Epithelial cell of proximal tubule (primary cell): ENCODE measurements around the gene SMIM11. TPM values are rescaled to one million over a fixed set of nuclear protein-coding genes. Genes with fewer than 3 reads are reported as not detected.
"Not testable (repeated sequence)": the region's sequence is repeated elsewhere in the genome, so short reads cannot be mapped to it uniquely, and the experiment has no call there.

Experiments
- DNase-seq: peaks from one replicate; pipeline ENCODE4 v3.0.0-alpha.2; 2011; ENCODE audit warnings: low read depth
- H3K4me3 ChIP-seq: 2 replicates; pipeline ENCODE4 v1.5.1; 2011; ENCODE audit warnings: low read depth, mild to moderate bottlenecking, low read length
- total RNA-seq: library from RNA; depleted of rRNA; stranded (reverse); fragments of >200 nt; gene quantifications from 2 replicates; pipeline ENCODE4 v1.2.3, GENCODE V29; 2015
- TF ChIP-seq, protein P1 (sequence below): conservative IDR thresholded peaks from 2 replicates; pipeline ENCODE4 v1.5.1; 2012; ENCODE audit warnings: low read depth, mild to moderate bottlenecking, low read length

SMIM11 gene
- total RNA-seq, 1 donor from 2014 or later = 22.0 TPM

DNA sequence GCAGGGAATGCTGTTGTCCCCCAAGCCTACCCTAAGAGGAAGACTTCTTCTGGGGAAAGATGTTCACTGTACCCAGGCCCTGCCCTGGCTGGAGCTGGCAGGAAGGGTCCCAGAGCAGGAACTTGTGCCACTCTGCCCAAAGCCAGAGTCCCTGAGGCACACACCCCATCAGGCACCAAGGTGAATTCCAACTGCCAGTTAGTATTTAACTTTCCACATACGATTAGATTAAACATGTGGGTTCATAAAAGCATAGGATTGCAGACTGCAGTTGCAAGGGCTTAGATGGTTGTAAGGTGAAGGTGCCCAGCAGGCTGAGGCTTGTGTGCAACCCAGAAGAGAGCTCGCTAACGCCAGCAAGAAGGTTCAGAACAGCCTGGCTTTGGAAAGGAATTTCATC is 11.6 kb upstream of the SMIM11 start, which contains the start of gene KCNE2:
Gene KCNE2 (plus strand): TSS at position 274 of the 400 bp plus-strand sequence. CDS start 6,473 bp downstream, outside the sequence.
- TF ChIP-seq, protein P1, sequence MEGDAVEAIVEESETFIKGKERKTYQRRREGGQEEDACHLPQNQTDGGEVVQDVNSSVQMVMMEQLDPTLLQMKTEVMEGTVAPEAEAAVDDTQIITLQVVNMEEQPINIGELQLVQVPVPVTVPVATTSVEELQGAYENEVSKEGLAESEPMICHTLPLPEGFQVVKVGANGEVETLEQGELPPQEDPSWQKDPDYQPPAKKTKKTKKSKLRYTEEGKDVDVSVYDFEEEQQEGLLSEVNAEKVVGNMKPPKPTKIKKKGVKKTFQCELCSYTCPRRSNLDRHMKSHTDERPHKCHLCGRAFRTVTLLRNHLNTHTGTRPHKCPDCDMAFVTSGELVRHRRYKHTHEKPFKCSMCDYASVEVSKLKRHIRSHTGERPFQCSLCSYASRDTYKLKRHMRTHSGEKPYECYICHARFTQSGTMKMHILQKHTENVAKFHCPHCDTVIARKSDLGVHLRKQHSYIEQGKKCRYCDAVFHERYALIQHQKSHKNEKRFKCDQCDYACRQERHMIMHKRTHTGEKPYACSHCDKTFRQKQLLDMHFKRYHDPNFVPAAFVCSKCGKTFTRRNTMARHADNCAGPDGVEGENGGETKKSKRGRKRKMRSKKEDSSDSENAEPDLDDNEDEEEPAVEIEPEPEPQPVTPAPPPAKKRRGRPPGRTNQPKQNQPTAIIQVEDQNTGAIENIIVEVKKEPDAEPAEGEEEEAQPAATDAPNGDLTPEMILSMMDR = no peak
- no peak within 1 kb of the TSS for H3K4me3 ChIP-seq
- DNase-seq = no peak

DNA sequence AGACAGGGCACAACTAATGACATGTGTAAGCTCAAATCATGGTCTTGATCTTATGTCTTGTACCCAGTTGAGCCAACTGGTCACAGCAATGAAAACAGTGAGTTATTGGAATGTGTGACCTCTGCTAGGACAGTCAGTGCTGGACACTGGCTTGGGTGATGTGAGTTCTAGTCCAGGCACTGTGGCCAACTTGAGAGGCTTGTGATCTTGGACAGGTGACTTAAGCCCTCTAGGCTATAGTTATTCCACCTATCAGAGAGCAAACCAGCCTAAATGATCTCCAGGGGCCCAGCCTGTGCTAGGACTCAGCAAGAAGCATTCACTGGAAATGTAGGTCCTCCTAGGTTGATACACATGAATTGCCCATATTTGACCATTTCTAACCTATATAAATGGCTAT is 10.4 kb upstream of the SMIM11 start:
- no peak overlapping the region for H3K4me3 ChIP-seq
- TF ChIP-seq, protein P1 = no peak
- no peak for DNase-seq

DNA sequence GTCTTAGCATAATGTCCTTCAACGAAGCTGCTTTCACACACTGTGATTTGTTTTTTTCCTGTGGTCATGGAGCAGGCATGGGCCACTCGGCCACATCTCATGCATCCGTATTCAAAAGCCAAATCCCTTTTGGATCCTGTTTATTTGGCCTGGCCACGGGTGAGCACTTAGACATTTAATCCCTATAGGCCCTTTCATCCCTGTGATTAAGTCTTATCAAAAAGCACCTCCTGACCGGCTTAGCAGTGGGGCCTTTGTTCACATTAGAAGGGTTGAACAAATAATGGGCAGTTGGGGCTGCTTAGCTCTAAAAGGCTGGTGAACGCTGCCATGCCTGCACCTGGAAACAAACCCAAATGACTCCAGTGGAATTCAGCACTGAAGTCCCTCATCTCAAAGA is 9.5 kb upstream of the SMIM11 start:
- TF ChIP-seq, protein P1 = no peak
- H3K4me3 ChIP-seq = no peak overlapping the region
- DNase-seq = no peak

DNA sequence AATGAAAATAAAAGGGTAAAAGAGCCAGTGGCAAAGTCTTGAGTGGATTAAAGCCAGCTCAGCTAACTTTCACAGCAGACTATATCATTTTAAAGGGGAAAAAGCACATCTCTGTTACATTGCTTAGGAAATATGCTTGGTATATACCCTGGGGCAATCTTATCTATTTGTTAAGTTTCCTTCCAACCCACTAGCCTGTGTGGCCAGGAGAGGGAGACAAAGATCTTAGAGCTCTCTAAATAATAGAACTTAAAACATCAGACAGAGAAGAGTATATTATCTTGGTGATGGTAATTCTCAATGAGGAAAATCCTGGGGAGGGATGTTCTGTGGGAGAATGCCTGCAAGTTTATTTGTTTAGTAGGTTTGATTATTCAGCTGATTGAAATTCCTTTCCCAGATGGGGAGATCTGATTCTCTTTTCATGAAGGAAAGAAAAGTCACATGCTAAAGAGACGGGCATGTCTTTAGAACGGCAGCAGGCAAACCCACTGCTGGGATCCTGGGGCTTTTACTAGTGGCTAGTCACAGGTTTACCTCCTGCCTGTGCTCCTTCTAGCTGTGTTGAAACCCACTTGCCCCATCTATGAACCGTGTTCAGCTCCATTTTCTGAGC is 7.9 kb upstream of the SMIM11 start:
- H3K4me3 ChIP-seq = no peak overlapping the region
- DNase-seq = peak; percentile 25
- TF ChIP-seq, protein P1 = peak; percentile 88

DNA sequence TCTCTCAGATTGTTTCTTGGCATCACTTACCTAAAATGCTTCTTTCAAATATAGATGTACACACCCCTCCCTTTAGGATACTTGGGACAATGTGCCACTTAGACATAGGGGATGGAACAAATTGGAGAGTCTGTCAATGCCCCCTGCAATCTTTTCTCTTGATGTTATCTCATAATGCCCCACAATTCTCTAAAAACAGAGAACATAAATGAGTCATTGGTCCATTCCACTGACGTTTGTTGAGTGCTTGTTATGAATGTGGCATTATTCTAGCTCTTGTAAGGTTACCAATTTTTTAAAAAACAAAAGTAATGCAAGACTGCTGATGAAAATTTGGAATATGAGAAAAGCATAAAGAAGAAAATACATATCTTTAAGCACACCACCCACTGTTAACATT is 5.6 kb upstream of the SMIM11 start:
- DNase-seq = no peak
- H3K4me3 ChIP-seq = no peak overlapping the region
- TF ChIP-seq, protein P1 = no peak

DNA sequence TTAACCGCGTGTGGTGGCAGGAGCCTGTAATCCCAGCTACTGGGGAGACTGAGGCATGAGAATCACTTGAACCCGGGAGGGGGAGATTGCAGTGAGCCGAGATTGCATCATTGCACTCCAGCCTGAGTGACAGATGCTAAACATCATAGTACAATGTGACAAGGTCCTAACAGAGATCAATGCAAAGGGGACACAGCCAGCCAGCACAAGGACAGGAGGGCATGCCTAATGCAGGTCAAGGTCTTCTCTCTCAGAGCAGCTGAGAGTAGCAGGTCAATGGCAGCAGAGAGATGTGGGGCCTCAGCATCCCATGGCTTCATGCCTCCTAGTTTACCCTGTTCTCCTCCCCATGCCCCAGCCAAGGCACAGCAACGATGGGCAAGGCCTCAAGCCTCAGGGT is 3.0 kb upstream of the SMIM11 start:
- TF ChIP-seq, protein P1 = no peak
- DNase-seq = no peak
- H3K4me3 ChIP-seq = no peak overlapping the region

DNA sequence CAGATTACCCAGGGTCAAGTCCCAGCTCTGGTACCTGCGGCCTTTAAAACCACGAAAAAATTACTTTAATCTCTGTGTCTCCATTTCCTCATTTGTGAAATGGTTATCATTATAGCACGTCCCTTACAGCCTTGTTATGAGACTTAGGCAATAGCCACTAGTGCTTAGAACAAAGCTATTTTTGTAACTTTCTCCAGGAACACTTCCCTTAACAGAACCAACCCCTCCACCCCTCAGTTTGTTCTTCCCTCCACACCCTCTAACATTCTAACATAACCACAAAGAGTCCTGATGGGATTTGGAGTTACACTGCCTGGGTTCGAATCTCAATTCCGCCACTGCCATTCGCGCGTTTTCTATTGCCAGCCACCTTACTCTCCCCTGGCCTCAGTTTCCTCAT is 845 bp upstream of the SMIM11 start:
- H3K4me3 ChIP-seq = not testable (repeated sequence)

DNA sequence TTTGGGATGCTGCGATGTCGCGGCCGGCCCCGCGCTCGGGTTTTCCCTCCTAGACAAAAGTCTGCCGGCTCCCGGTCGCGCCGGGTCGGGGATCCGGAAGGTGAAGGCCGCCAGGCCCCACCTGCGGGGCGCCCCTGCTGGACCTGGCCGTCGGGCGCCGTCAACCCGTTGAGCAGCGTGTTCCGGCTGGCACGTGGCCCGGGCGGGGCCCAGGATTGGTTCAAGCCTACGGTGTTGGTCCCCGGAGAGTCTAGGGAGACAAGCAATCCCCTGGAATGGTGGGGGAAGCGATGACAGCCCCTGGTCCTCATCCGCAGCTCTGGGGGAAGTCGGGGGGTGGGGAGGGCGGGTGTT is 289 bp downstream of the SMIM11 start:
- not testable (repeated sequence) for DNase-seq, H3K4me3 ChIP-seq

More for the DNA sequence above, 845 bp upstream of the SMIM11 start:
- not testable (repeated sequence) for DNase-seq

DNA sequence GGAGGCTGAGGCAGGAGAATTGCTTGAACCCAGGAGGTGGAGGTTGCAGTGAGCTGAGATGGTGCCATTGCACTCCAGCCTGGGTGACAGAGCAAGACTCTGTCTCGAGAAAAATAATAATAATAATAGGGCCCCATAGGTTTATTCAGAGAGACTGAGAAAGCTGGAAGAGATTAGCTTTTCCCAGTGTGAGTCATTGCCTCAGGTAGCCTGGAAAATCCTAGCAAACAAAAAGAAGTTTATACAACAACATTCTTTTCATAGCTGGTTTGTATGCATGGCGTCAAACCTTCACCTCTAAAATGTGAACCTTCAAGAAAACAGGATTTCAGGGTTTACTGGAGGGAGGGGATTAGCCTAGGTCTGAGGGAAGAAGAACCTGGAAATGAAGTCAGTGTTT is 7.8 kb downstream of the SMIM11 start:
- H3K4me3 ChIP-seq, DNase-seq: not testable (repeated sequence)

DNA sequence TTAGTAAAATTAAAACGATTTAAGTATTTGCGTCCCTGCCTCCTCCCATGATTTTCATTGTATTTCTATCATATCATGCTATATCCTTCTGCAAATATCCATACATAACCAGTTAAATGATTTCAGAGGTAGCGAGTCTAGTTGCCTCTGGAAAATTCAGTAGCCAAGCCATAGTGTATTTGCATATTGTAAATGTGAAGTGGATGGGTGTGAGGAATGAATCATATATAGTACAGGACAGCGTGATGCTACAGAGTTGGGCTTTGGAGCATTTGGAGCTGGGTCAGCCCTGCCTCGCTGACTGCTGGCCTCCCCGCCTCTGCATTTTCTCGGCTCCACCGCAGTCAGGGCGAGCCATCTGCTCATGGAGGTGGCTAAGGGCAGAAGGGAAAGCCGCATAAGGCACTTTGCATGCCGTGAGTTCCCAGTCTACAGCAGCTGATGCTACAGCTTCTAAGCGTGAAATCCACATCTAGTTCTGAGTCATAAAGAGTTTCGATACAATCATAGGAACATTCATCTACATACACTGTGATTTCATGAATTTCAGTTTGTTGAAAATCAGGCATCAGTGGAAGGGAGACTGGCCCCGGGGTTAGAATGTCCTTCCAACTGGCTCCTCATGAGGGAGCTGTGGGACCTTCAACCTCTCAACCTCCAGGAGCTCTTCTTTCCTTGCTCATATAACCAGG is 8.6 kb downstream of the SMIM11 start:
- not testable (repeated sequence) for H3K4me3 ChIP-seq, DNase-seq

DNA sequence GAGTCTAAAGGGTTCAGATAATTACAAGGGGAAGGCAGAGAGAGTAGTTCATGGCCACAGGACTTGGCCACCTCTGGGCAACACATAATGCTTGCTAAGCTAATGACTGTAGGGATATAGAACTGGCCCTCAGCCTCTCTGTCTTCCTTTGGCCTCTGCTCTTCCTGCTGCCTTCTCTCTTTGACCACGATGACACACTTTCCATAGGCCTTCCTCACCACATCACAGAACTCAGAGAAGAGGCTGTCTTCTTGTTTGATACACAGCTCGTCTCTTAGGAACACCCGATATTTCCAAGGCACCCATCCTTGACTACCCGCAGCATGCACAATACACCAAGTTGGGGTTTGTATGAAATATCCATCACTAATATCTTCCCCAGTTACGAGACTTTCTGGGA is 25.2 kb downstream of the SMIM11 start:
- not testable (repeated sequence) for H3K4me3 ChIP-seq, DNase-seq

DNA sequence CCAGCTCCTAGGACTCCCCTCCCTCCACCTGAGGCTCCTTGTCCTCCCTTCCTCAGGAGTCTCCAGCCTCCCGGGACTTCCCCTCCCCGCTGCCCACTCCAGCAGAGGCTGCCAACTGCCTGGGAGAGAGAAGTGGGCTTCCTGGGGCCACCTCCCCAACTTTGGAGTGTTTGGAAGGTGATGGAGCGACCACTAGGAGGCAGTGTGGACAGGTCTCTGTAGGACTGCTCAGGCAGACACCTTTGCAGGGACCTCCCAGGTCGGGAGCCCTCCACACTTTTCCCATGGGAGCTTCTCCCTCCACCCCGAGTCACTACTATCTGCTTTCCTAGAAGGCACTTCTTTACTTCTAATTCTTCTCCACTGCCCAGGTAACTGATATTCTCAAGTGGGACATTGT is 29.4 kb downstream of the SMIM11 start:
- H3K4me3 ChIP-seq, DNase-seq: not testable (repeated sequence)
